Measurements from ENCODE around the gene VAMP2.

- TF ChIP-seq POLR2A (IDR thresholded peaks at IDR 0.05) (no peak), CTCF (IDR thresholded peaks at IDR 0.05) (no peak), EP300 (IDR thresholded peaks at IDR 0.05; ENCODE audit: low read depth) (no peak), POLR2AphosphoS5 (IDR thresholded peaks at IDR 0.05) (no peak)
These were observed 29.3 kb downstream of the VAMP2 start for GRCh38 chr17:8133399-8133798.

Measured in transverse colon (tissue), 4 donors.